ENCODE measurements around the gene RBM24. TPM values are rescaled to one million over a fixed set of nuclear protein-coding genes. Genes with fewer than 3 reads are reported as not detected.
A peak's percentile ranks its signal among the peaks of the same experiment; 100 is the strongest.
"Not testable (repeated sequence)": the region's sequence is repeated elsewhere in the genome, so short reads cannot be mapped to it uniquely, and the experiment has no call there.

Gene RBM24
- polyA plus RNA-seq, 1 donor: 1.2 TPM

DNA sequence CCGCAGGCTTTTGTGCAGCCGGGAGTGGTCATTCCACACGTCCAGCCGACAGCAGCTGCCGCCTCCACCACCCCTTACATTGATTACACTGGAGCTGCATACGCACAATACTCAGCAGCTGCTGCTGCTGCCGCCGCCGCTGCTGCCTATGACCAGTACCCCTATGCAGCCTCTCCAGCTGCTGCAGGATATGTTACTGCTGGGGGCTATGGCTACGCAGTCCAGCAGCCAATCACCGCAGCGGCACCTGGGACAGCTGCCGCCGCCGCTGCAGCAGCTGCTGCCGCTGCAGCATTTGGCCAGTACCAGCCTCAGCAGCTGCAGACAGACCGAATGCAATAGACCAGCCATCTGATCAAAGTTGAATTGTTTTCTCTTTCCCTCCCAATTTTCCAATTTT, 10.6 kb downstream of the RBM24 start:
- DNase-seq: no peak

- no peak for DNase-seq
Observed at GRCh38 chr6:17292600-17293133, 11.5 kb downstream of the RBM24 start.

GRCh38 chr6:17293395-17293794, 12.2 kb downstream of the RBM24 start:
- no peak for DNase-seq

DNA sequence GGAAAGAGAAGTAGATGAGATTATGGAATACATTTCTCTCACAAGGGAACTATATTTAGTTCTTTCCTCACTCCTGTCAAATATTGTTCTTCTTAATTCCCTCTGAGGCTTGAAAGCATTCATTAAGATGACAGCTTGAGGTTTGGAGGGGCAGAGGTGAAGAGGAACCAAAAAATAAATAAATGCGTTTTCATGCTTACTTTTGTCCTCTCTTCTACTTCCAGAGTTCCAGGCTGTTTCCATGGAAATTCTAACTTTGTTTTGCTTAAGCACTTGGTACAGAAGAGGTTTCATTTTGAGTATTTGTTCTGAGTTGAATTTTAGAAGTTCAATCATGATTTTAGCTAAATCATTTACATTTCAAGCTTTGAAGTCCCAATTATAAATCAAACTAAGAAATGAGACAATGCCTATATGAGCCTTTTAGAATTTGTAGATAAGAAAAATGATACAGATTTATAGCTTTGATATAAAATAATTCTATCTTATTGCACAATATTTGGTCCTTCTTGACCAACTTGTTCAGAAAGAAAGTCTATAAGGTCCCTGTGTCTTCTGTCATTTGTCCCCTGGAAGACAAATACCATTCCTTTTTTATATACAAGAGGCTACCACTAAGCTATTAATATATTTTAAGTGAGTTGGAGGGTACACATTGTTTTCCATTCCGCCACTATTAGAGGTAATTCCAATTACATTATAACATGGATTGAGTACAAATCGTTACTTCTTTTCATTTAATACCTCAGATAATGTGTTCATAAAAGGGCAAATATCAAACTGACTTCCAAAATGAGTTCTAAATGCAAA, 16.3 kb downstream of the RBM24 start:
- DNase-seq: no peak

DNA sequence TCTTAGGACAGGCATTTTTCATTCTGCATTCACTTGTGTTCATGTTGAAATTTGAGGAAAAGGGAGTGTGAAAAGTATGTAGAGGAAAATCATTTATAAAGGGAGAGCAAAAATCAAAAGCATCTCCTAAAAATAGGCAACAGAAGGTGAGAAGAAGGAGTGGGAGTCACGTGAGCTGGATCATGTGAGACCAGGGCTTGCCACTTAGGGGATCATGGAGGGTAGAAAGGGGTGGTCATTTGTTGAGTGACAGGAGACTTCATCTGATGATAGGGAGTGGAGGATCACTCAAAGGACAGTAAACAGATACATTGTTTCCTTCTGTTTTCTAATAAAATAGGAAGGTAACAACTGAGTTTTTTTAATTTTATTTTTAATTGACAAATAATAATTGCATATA, 17.1 kb downstream of the RBM24 start:
- no peak for DNase-seq

DNA sequence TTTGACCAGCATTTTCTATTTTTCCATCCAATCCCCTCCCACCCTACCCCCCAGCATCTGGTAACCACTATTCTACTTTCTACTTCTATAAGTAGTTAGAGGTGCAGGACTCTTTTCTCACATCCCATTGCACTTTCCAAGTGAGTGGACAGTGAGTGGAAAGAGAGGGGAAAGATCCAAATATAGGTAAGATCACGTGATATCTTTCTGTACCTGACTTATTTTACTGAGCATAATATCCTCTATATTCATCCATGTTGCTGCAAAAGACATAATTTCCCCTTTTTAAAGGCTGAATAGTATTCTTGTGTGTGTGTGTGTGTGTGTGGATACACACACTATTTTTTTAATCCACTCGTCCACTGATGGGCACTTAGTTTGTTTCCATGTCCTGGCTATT, 18.1 kb downstream of the RBM24 start:
- DNase-seq: no peak

GRCh38 chr6:17299750-17300149, 18.6 kb downstream of the RBM24 start:
- no peak for DNase-seq

GRCh38 chr6:17300637-17301036, 19.5 kb downstream of the RBM24 start:
- no peak for DNase-seq

GRCh38 chr6:17303444-17303843, 22.3 kb downstream of the RBM24 start:
- no peak for DNase-seq

GRCh38 chr6:17305219-17306001, 24.2 kb downstream of the RBM24 start:
- DNase-seq: no peak

DNA sequence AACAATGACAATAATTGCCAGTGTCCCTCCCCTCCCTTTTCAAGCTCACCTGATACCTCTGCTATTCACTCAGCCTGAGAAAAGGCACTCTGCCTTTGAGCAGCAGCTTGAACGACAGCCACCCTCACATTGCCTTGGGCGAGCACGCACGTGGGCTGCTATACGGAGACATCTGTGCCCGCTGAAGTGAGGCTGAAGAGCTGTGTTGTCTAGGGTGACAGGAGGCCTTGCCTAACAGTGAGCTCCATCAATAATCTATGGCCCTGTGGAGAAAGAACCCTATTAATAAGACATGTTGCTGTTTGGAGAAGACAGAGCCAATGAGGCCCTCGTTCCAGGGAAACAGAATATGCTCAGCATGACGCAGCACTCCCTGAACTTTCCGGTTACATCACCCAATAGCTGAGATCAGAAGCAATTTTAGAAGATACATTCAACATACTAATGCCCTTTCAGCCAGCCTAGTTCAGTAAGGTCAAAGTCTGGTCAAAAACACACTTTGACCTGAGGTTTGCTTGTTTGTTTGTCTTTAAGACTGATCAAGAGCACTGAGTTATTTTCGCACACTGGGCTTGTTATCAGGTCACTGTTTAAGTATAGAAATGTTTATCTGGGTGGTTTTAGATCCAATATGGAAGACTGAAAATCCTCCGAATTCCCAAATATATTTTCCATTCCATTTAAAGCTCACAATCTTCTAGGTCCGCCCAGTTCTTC, 30.6 kb downstream of the RBM24 start:
- peak; percentile 12 for DNase-seq

DNA sequence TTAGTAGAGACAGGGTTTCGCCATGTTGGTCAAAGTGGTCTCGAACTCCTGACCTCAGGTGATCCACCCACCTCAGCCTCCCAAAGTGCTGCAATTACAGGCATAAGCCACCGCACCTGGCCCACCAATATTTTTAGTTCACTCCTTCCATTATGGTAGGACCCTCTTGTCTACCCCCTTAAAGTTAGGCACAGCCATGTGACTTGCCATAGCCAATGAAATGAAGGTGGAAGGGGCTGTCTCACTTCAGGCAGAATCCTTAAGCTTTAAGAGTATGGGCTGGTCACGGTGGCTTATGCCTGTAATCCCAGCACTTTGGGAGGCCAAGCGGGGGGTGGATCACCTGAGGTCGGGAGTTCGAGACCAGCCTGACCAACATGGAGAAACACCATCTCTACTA, 32.1 kb downstream of the RBM24 start:
- DNase-seq: not testable (repeated sequence)

DNA sequence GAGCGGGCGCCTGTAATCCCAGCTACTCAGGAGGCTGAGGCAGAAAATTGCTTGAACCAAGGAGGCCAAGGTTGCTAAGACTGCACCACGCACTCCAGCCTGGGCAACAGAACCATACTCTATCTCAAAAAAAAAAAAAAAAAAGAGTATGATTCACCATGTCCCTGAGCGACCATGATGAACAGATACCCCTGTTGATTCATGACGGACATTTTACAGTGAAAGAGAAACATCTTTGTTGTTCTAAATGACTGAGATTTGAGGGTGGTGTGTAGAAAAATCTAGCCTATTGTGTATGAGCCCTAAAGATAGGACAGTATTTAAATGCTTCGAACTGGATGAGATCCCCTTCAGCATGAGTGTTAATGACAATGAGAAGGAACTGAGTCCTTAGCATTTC, 32.8 kb downstream of the RBM24 start:
- DNase-seq: no peak

GRCh38 chr6:17315262-17315661, 34.1 kb downstream of the RBM24 start:
- DNase-seq: no peak

GRCh38 chr6:17318435-17319165, 37.4 kb downstream of the RBM24 start:
- no peak for DNase-seq

DNA sequence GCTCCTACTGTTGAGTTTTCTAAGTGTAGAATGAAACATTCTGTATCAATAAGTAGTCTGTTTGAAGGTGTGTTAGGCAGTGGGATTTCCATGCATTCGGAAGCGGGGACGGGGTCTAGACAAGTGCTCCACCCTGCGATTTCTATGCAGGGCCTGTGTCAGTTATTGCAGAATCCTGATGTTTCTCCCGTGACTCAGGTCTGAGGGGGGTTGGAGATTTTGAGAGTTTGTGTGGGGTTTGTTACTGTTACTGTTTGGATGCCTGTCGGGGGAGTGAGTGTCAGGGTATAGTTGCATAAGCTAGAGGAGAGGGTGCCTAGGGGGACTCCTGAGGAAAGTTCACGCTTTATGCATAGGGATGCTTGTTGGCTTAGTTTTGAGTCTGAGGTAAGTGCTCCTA, 39.1 kb downstream of the RBM24 start:
- DNase-seq: not testable (repeated sequence)

DNA sequence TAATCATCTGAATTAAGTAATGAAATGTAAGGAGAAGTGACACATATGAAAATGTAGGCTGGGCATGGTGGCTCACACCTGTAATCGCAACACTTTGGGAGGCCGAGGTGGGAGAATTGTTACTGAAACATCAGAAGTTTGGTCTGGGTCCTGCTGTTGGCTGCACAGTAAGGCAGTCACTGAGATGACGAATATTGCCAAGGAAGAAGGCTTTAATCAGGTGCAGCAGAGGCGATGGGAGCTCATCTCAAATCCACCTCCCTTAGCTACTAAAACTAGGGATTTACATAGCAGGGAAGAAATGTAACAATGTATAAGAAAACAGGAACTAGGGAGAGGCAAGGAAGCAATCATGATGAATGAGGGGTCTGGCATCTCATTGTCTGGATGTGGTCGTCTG, 50.1 kb downstream of the RBM24 start:
- DNase-seq: no peak

DNA sequence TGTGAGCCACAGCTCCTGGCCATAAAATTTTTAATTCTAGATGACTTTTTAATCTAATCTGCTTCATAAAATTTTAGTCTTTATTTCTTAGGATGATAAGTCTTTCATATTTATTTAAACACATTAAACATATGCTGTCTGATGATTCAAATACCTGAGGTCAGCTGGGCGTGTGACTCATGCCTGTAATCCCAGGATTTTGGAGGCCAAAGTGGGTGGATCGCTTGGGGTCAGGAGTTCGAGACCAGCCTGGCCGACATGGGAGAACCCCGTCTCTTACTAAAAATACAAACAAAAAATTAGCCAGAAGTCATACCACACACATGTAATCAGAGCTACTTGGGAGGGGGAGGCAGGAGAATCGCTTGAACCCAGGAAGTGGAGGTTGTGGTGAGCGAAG, 53.1 kb downstream of the RBM24 start:
- DNase-seq: no peak

- DNase-seq: no peak
Observed at GRCh38 chr6:17336425-17336824, 55.3 kb downstream of the RBM24 start.

GRCh38 chr6:17339308-17339670, 58.1 kb downstream of the RBM24 start:
- no peak for DNase-seq

GRCh38 chr6:17341117-17341805, 60.1 kb downstream of the RBM24 start:
- DNase-seq: no peak

All from left kidney (tissue), 2 donors.